ENCODE measurements around the gene PNN. TPM values are rescaled to one million over a fixed set of nuclear protein-coding genes. Genes with fewer than 3 reads are reported as not detected.
"Not testable (repeated sequence)": the region's sequence is repeated elsewhere in the genome, so short reads cannot be mapped to it uniquely, and the experiment has no call there.

PNN gene
- total RNA-seq, 1 donor from 2014 or later: 154 TPM

GRCh38 chr14:39217214-39217879, 42.3 kb downstream of the PNN start:
- no peak overlapping the region for H3K27ac Mint-ChIP-seq
- no peaks in the 10 kb centered on the region for H3K27me3 Mint-ChIP-seq
- H3K4me3 Mint-ChIP-seq (ENCODE audit: low read depth): no peak overlapping the region
- no peaks in the 10 kb centered on the region for H3K36me3 Mint-ChIP-seq (ENCODE audit: insufficient read depth)
- DNase-seq (ENCODE audit: low spot score, unreplicated experiment): no peak
- TF ChIP-seq CTCF (IDR thresholded peaks at IDR 0.05; ENCODE audit: unreplicated experiment): no peak
- no peaks in the 10 kb centered on the region for H3K4me1 Mint-ChIP-seq (ENCODE audit: low read depth)
- H3K9me3 Mint-ChIP-seq (ENCODE audit: low read depth): no peaks in the 10 kb centered on the region

- no peak overlapping the region for H3K27ac Mint-ChIP-seq
- H3K9me3 Mint-ChIP-seq (ENCODE audit: low read depth): no peaks in the 10 kb centered on the region
- H3K4me3 Mint-ChIP-seq (ENCODE audit: low read depth): no peak overlapping the region
- H3K36me3 Mint-ChIP-seq (ENCODE audit: insufficient read depth): no peaks in the 10 kb centered on the region
- H3K27me3 Mint-ChIP-seq: no peaks in the 10 kb centered on the region
- no peaks in the 10 kb centered on the region for H3K4me1 Mint-ChIP-seq (ENCODE audit: low read depth)
- DNase-seq (ENCODE audit: low spot score, unreplicated experiment): no peak
- no peak for TF ChIP-seq CTCF (IDR thresholded peaks at IDR 0.05; ENCODE audit: unreplicated experiment)
These were observed 43.2 kb downstream of the PNN start for GRCh38 chr14:39218171-39218769.

GRCh38 chr14:39219075-39219499, 44.0 kb downstream of the PNN start:
- no peak for TF ChIP-seq CTCF (IDR thresholded peaks at IDR 0.05; ENCODE audit: unreplicated experiment)
- DNase-seq (ENCODE audit: low spot score, unreplicated experiment): no peak
- no peak overlapping the region for H3K27ac Mint-ChIP-seq
- no peaks in the 10 kb centered on the region for H3K4me1 Mint-ChIP-seq (ENCODE audit: low read depth)
- no peaks in the 10 kb centered on the region for H3K27me3 Mint-ChIP-seq
- H3K36me3 Mint-ChIP-seq (ENCODE audit: insufficient read depth): no peaks in the 10 kb centered on the region
- H3K9me3 Mint-ChIP-seq (ENCODE audit: low read depth): no peaks in the 10 kb centered on the region
- no peak overlapping the region for H3K4me3 Mint-ChIP-seq (ENCODE audit: low read depth)

- H3K36me3 Mint-ChIP-seq (ENCODE audit: insufficient read depth); H3K4me3 Mint-ChIP-seq (ENCODE audit: low read depth); H3K9me3 Mint-ChIP-seq (ENCODE audit: low read depth); H3K27me3 Mint-ChIP-seq; DNase-seq (ENCODE audit: low spot score, unreplicated experiment); H3K4me1 Mint-ChIP-seq (ENCODE audit: low read depth); H3K27ac Mint-ChIP-seq: not testable (repeated sequence)
These were observed 45.4 kb downstream of the PNN start for GRCh38 chr14:39220473-39220872.

GRCh38 chr14:39228044-39228443, 53.0 kb downstream of the PNN start:
- no peak overlapping the region for H3K27ac Mint-ChIP-seq
- no peaks in the 10 kb centered on the region for H3K9me3 Mint-ChIP-seq (ENCODE audit: low read depth)
- no peak for TF ChIP-seq CTCF (IDR thresholded peaks at IDR 0.05; ENCODE audit: unreplicated experiment)
- no peaks in the 10 kb centered on the region for H3K27me3 Mint-ChIP-seq
- no peak for DNase-seq (ENCODE audit: low spot score, unreplicated experiment)
- H3K4me1 Mint-ChIP-seq (ENCODE audit: low read depth): peaks cover 10% of the 10 kb centered on the region
- no peaks in the 10 kb centered on the region for H3K36me3 Mint-ChIP-seq (ENCODE audit: insufficient read depth)
- H3K4me3 Mint-ChIP-seq (ENCODE audit: low read depth): no peak overlapping the region

Data from progenitor cell of endocrine pancreas (in vitro differentiated cells).